ENCODE data around the gene LARGE2. TPM values are rescaled to one million over a fixed set of nuclear protein-coding genes. Genes with fewer than 3 reads are reported as not detected.
A peak's percentile ranks its signal among the peaks of the same experiment; 100 is the strongest.
"Not testable (repeated sequence)": the region's sequence is repeated elsewhere in the genome, so short reads cannot be mapped to it uniquely, and the experiment has no call there.

The LARGE2 gene
- total and polyA plus RNA-seq, 4 experiments from 2014 or later, result 3.1 to 8.6 (median 4.6) TPM

DNA sequence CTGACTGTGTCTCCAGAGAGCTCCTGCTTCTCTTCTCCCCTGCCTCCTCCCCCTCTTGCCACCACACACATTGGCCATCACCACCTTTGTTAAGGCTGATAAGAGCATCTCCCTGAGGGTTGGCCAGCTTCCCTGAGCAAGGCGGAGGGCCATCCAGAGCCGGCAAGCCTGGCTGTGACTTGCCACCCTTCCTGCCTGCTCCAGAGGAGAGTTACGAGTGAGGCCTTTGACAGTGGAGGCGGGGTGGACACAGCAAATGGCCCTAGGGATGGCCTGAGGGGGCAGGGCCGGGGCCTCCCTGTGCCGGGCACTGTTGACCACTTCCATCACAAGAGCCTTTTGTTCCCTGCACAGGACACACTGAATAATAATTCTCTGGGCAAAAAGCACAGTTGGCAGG lies 20.8 kb upstream of the LARGE2 start:
- Histone ChIP-seq H3K27ac (ENCODE audit: low read depth, low read length) (no peak overlapping the region), H3K9me3 (ENCODE audit: control insufficient read depth in 1 of 2, low read length in 2 of 2) (no peaks in the 10 kb centered on the region), H3K4me1 (ENCODE audit: insufficient read depth, low read length) (peaks cover 13% of the 10 kb centered on the region), H3K36me3 (ENCODE audit: insufficient read depth, low read length) (no peaks in the 10 kb centered on the region), H3K4me3 (ENCODE audit: low read length in 2 of 2) (no peak overlapping the region), H3K27me3 (ENCODE audit: insufficient read depth, low read length) (peaks cover 17% of the 10 kb centered on the region)
- ChIA-PET POLR2A (ENCODE audit: partially characterized antibody) (interaction anchor here (1.5 kb wide), 1 partner anchor 16 kb away, joined by 8 read pairs; the partner anchor contains the start of gene PEX16), CTCF (ENCODE audit: partially characterized antibody) (no interaction called here)
- Mint-ChIP-seq H3K4me1 (peaks cover 3 to 18% (median 5%) of the 10 kb centered on the region in 4 donors), H3K4me3 (peak overlapping the region in 4 of 8 donors; percentile 17 to 55 (median 20)), H3K27me3 (peaks cover 12 to 14% of the 10 kb centered on the region in 2 donors), H3K36me3 (peaks cover 0 to 2% of the 10 kb centered on the region in 2 donors), H3K9me3 (no peaks in the 10 kb centered on the region), H3K27ac (peak overlapping the region in 1 of 7 donors; percentile 59)
- intact Hi-C loops (cut with micrococcal nuclease), result no loop called here
- DNase-seq, result peak in 1 of 5 donors; percentile 22

DNA sequence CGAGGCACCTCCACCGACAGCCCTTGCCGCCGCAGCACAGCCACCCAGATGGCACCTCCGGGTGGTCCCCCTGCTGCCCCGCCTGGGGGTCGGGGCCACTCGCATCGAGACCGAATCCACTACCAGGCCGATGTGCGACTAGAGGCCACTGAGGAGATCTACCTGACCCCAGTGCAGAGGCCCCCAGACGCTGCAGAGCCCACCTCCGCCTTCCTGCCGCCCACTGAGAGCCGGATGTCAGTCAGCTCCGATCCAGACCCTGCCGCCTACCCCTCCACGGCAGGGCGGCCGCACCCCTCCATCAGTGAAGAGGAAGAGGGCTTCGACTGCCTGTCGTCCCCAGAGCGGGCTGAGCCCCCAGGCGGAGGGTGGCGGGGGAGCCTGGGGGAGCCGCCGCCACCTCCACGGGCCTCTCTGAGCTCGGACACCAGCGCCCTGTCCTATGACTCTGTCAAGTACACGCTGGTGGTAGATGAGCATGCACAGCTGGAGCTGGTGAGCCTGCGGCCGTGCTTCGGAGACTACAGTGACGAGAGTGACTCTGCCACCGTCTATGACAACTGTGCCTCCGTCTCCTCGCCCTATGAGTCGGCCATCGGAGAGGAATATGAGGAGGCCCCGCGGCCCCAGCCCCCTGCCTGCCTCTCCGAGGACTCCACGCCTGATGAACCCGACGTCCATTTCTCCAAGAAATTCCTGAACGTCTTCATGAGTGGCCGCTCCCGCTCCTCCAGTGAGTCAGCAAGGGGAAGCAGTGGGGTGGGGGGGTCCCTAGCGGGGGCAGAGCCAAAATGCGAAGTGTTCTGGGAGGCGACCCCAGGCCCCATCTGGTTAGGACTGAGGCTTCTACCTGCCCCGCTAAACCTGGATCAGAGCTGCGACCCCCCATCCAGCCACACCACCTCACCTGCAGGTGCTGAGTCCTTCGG lies 19.7 kb upstream of the LARGE2 start:
- ChIA-PET POLR2A (ENCODE audit: partially characterized antibody) (no interaction called here), CTCF (ENCODE audit: partially characterized antibody) (no interaction called here)
- H3K27me3 ChIP-seq (ENCODE audit: insufficient read depth, low read length), result peaks cover 15% of the 10 kb centered on the region
- peaks cover 5 to 23% (median 8%) of the 10 kb centered on the region in 4 donors for H3K4me1 Mint-ChIP-seq
- no peak overlapping the region for H3K27ac ChIP-seq (ENCODE audit: low read depth, low read length)
- H3K36me3 Mint-ChIP-seq, result peaks cover 0 to 2% of the 10 kb centered on the region in 2 donors
- intact Hi-C loops (cut with micrococcal nuclease), result no loop called here
- peak in 1 of 5 donors; percentile 38 for DNase-seq
- peaks cover 9 to 11% of the 10 kb centered on the region in 2 donors for H3K27me3 Mint-ChIP-seq
- H3K36me3 ChIP-seq (ENCODE audit: insufficient read depth, low read length), result no peaks in the 10 kb centered on the region
- no peaks in the 10 kb centered on the region for H3K9me3 ChIP-seq (ENCODE audit: control insufficient read depth in 1 of 2, low read length in 2 of 2)
- H3K9me3 Mint-ChIP-seq, result no peaks in the 10 kb centered on the region
- no peak overlapping the region for H3K27ac Mint-ChIP-seq
- no peak overlapping the region for H3K4me3 ChIP-seq (ENCODE audit: low read length in 2 of 2)
- no peak overlapping the region for H3K4me3 Mint-ChIP-seq
- peaks cover 13% of the 10 kb centered on the region for H3K4me1 ChIP-seq (ENCODE audit: insufficient read depth, low read length)

DNA sequence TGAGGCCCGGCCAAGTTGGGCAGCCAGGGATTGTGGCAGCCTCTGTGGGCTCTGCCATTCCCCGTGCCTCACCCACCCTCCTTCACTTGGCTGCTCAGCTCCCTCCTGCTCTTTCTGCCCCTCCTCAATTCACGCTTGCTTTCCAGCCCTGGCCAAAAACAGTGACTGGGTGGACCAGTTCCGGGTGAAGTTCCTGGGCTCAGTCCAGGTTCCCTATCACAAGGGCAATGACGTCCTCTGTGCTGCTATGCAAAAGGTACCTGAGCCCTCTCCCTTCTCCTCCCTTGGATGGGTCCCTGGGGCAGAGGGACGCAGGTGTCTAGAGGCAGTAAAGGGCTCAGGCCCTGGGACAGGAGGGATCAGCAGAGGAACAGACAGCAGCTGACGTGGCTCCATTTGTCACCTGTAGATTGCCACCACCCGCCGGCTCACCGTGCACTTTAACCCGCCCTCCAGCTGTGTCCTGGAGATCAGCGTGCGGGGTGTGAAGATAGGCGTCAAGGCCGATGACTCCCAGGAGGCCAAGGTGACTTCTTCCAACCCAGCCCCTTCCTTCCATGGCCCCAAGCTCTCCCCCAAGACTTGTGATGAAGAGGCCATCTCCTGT lies 18.0 kb upstream of the LARGE2 start:
- POLR2A ChIA-PET (ENCODE audit: partially characterized antibody), result interaction anchor here (1.3 kb wide), 1 partner anchor 14 kb away, joined by 5 read pairs; the partner anchor contains the start of gene PEX16
- no peak overlapping the region for H3K27ac Mint-ChIP-seq
- no peak overlapping the region for H3K4me3 ChIP-seq (ENCODE audit: low read length in 2 of 2)
- no peak for DNase-seq
- intact Hi-C loops (cut with micrococcal nuclease), result no loop called here
- H3K4me1 ChIP-seq (ENCODE audit: insufficient read depth, low read length), result peaks cover 4% of the 10 kb centered on the region
- H3K27me3 ChIP-seq (ENCODE audit: insufficient read depth, low read length), result no peaks in the 10 kb centered on the region
- CTCF ChIA-PET (ENCODE audit: partially characterized antibody), result no interaction called here
- H3K9me3 ChIP-seq (ENCODE audit: control insufficient read depth in 1 of 2, low read length in 2 of 2), result no peaks in the 10 kb centered on the region
- H3K4me3 Mint-ChIP-seq, result peak overlapping the region in 1 of 8 donors; percentile 30
- no peak overlapping the region for H3K27ac ChIP-seq (ENCODE audit: low read depth, low read length)
- H3K36me3 Mint-ChIP-seq, result peaks cover 0 to 6% of the 10 kb centered on the region in 2 donors
- H3K36me3 ChIP-seq (ENCODE audit: insufficient read depth, low read length), result no peaks in the 10 kb centered on the region
- H3K27me3 Mint-ChIP-seq, result peaks cover 3 to 4% of the 10 kb centered on the region in 2 donors
- H3K9me3 Mint-ChIP-seq, result no peaks in the 10 kb centered on the region
- H3K4me1 Mint-ChIP-seq, result peaks cover 5 to 20% (median 12%) of the 10 kb centered on the region in 4 donors

DNA sequence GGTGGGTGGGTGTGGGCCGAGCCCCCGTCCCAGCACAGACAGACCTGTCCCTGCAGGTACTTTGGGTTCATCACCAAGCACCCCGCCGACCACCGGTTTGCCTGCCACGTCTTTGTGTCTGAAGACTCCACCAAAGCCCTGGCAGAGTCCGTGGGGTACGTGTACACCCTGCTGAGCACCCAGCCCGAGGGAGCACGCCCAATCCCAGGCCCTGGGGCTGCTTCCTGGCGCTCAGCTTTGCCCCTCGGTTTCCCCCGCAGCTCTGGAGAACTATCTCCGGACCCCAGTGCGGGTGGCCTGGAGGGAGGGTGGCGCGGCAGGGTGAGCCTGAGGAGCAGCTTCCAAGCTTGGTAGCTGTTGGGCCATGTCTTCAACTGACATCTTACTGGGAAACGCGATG lies 17.4 kb upstream of the LARGE2 start:
- Histone ChIP-seq H3K27ac (ENCODE audit: low read depth, low read length) (no peak overlapping the region), H3K36me3 (ENCODE audit: insufficient read depth, low read length) (peaks cover 5% of the 10 kb centered on the region), H3K27me3 (ENCODE audit: insufficient read depth, low read length) (no peaks in the 10 kb centered on the region), H3K4me3 (ENCODE audit: low read length in 2 of 2) (no peak overlapping the region), H3K4me1 (ENCODE audit: insufficient read depth, low read length) (no peaks in the 10 kb centered on the region), H3K9me3 (ENCODE audit: control insufficient read depth in 1 of 2, low read length in 2 of 2) (no peaks in the 10 kb centered on the region)
- H3K27me3 Mint-ChIP-seq, result peaks cover 3 to 4% of the 10 kb centered on the region in 2 donors
- CTCF ChIA-PET (ENCODE audit: partially characterized antibody), result no interaction called here
- intact Hi-C loops (cut with micrococcal nuclease), result no loop called here
- H3K4me1 Mint-ChIP-seq, result peaks cover 5 to 20% (median 12%) of the 10 kb centered on the region in 4 donors
- H3K9me3 Mint-ChIP-seq, result no peaks in the 10 kb centered on the region
- H3K36me3 Mint-ChIP-seq, result peaks cover 0 to 12% of the 10 kb centered on the region in 2 donors
- no peak overlapping the region for H3K27ac Mint-ChIP-seq
- DNase-seq, result no peak
- POLR2A ChIA-PET (ENCODE audit: partially characterized antibody), result interaction anchor here (1.3 kb wide), 1 partner anchor 13 kb away, joined by 5 read pairs; the partner anchor contains the start of gene PEX16
- H3K4me3 Mint-ChIP-seq, result no peak overlapping the region

DNA sequence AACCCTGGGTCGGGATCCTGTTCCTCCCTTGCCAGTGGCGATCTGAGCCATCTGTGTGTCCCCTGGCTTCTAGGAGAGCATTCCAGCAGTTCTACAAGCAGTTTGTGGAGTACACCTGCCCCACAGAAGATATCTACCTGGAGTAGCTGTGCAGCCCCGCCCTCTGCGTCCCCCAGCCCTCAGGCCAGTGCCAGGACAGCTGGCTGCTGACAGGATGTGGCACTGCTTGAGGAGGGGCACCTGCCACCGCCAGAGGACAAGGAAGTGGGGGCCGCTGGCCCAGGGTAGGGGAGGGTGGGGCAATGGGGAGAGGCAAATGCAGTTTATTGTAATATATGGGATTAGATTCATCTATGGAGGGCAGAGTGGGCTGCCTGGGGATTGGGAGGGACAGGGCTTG lies 16.9 kb upstream of the LARGE2 start:
- POLR2A ChIA-PET (ENCODE audit: partially characterized antibody), result interaction anchor here (1.3 kb wide), 1 partner anchor 12 kb away, joined by 5 read pairs; the partner anchor contains the start of gene PEX16
- intact Hi-C loops (cut with micrococcal nuclease), result not testable (repeated sequence)

DNA sequence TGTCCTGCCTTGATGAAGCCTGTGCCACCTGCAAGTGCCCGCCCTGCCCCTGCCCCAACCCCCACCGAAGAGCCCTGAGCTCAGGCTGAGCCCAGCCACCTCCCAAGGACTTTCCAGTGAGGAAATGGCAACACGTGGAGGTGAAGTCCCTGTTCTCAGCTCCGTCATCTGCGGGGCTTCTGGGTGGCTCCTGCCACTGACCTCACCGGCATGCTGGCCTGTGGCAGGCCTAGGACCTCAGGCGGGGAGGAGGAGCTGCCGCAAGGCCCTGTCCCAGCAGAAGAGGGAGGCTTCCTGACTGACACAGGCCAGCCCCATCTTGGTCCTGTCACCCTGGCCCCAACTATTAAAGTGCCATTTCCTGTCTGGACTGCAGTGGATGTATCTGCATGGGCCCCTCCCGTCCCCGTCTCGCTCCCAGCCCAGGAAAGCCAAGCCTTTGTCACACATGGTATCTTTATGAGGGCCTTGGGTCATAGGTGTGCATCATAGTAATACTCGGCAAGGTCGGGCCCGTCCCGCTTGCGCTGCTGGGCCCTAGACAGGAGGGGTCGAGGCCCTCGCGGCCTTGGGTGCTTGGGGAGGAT lies 16.3 kb upstream of the LARGE2 start:
- no peaks in the 10 kb centered on the region for H3K9me3 ChIP-seq (ENCODE audit: control insufficient read depth in 1 of 2, low read length in 2 of 2)
- ChIA-PET CTCF (ENCODE audit: partially characterized antibody) (no interaction called here), POLR2A (ENCODE audit: partially characterized antibody) (no interaction called here)
- H3K36me3 Mint-ChIP-seq, result peaks cover 5 to 21% of the 10 kb centered on the region in 2 donors
- H3K4me3 Mint-ChIP-seq, result no peak overlapping the region
- H3K27ac ChIP-seq (ENCODE audit: low read depth, low read length), result no peak overlapping the region
- peaks cover 5 to 18% (median 10%) of the 10 kb centered on the region in 4 donors for H3K4me1 Mint-ChIP-seq
- H3K4me1 ChIP-seq (ENCODE audit: insufficient read depth, low read length), result no peaks in the 10 kb centered on the region
- no peak for DNase-seq
- H3K27me3 Mint-ChIP-seq, result no peaks in the 10 kb centered on the region
- peaks cover 16% of the 10 kb centered on the region for H3K36me3 ChIP-seq (ENCODE audit: insufficient read depth, low read length)
- no peaks in the 10 kb centered on the region for H3K27me3 ChIP-seq (ENCODE audit: insufficient read depth, low read length)
- no peak overlapping the region for H3K4me3 ChIP-seq (ENCODE audit: low read length in 2 of 2)
- no peaks in the 10 kb centered on the region for H3K9me3 Mint-ChIP-seq
- intact Hi-C loops (cut with micrococcal nuclease), result no loop called here
- H3K27ac Mint-ChIP-seq, result peak overlapping the region in 1 of 7 donors; percentile 65

More for the DNA sequence above, 16.9 kb upstream of the LARGE2 start:
- H3K27me3 ChIP-seq (ENCODE audit: insufficient read depth, low read length); H3K9me3 ChIP-seq (ENCODE audit: control insufficient read depth in 1 of 2, low read length in 2 of 2); H3K4me3 ChIP-seq (ENCODE audit: low read length in 2 of 2); H3K4me1 ChIP-seq (ENCODE audit: insufficient read depth, low read length); H3K27me3 Mint-ChIP-seq; DNase-seq; H3K27ac ChIP-seq (ENCODE audit: low read depth, low read length); H3K9me3 Mint-ChIP-seq; H3K4me3 Mint-ChIP-seq; CTCF ChIA-PET (ENCODE audit: partially characterized antibody); H3K27ac Mint-ChIP-seq: not testable (repeated sequence)
- H3K4me1 Mint-ChIP-seq, result peaks cover 5 to 18% (median 12%) of the 10 kb centered on the region in 4 donors
- H3K36me3 ChIP-seq (ENCODE audit: insufficient read depth, low read length), result peaks cover 10% of the 10 kb centered on the region
- H3K36me3 Mint-ChIP-seq, result peaks cover 2 to 17% of the 10 kb centered on the region in 2 donors

Data from CD4-positive, alpha-beta memory T cell (primary cell).